WTC11 (cell line): Measurements from ENCODE around the gene ZBTB7B. TPM values are rescaled to one million over a fixed set of nuclear protein-coding genes. Genes with fewer than 3 reads are reported as not detected.

Experiments used
- ATF1 ChIP-seq: sonication (generic); formaldehyde crosslinking; IDR thresholded peaks from 2 replicates; pipeline ENCODE4 v1.8.1; 2023; ENCODE audit warnings: mild to moderate bottlenecking, moderate library complexity, missing genetic modification reagents
- CDX4 ChIP-seq: fragments of 250-450 bp; sonication (Bioruptor Pico); IDR thresholded peaks from 2 replicates; pipeline ENCODE4 v1.9.0; 2021; ENCODE audit warnings: moderate library complexity, mild to moderate bottlenecking, inconsistent platforms, borderline replicate concordance
- CREB1 ChIP-seq: sonication (generic); formaldehyde crosslinking; IDR thresholded peaks from 2 replicates; pipeline ENCODE4 v1.8.0; 2023; ENCODE audit warnings: mild to moderate bottlenecking, missing genetic modification reagents
- E2F1 ChIP-seq: sonication (generic); formaldehyde crosslinking; IDR thresholded peaks from 2 replicates; pipeline ENCODE4 v1.8.0; 2022; ENCODE audit warnings: mild to moderate bottlenecking, missing genetic modification reagents
- GRHL2 ChIP-seq: fragments of 250-450 bp; sonication (Bioruptor Pico); IDR thresholded peaks from 2 replicates; pipeline ENCODE4 v1.8.0; 2022; ENCODE audit warnings: mild to moderate bottlenecking, moderate library complexity; ENCODE audit not compliant: insufficient replicate concordance, severe bottlenecking
- GTF2I ChIP-seq: fragments of 250-450 bp; sonication (Bioruptor Pico); conservative IDR thresholded peaks from 2 replicates; pipeline ENCODE4 v1.4.0; 2021; ENCODE audit warnings: mild to moderate bottlenecking
- JAZF1 ChIP-seq: fragments of 250-450 bp; sonication (Bioruptor Pico); IDR thresholded peaks from 2 replicates; pipeline ENCODE4 v1.9.0; 2021; ENCODE audit warnings: moderate library complexity, mild to moderate bottlenecking, inconsistent platforms
- MAX ChIP-seq: sonication (generic); formaldehyde crosslinking; IDR thresholded peaks from 2 replicates; pipeline ENCODE4 v1.8.0; 2022; ENCODE audit warnings: mild to moderate bottlenecking, missing genetic modification reagents
- NFE2L1 ChIP-seq: sonication (generic); formaldehyde crosslinking; IDR thresholded peaks from 2 replicates; pipeline ENCODE4 v1.8.1; 2023; ENCODE audit warnings: missing genetic modification reagents
- OVOL2 ChIP-seq: fragments of 250-450 bp; sonication (Bioruptor Pico); IDR thresholded peaks from 2 replicates; pipeline ENCODE4 v1.9.0; 2021; ENCODE audit warnings: mild to moderate bottlenecking, borderline replicate concordance
- PRDM15 ChIP-seq: sonication (generic); formaldehyde crosslinking; IDR thresholded peaks from 2 replicates; pipeline ENCODE4 v1.8.0; 2022; ENCODE audit warnings: missing genetic modification reagents
- PREB ChIP-seq: sonication (generic); formaldehyde crosslinking; IDR thresholded peaks from 2 replicates; pipeline ENCODE4 v1.8.1; 2022; ENCODE audit warnings: mild to moderate bottlenecking, missing genetic modification reagents, moderate library complexity, borderline replicate concordance
- TEAD4 ChIP-seq: sonication (generic); formaldehyde crosslinking; IDR thresholded peaks from 2 replicates; pipeline ENCODE4 v1.8.0; 2022; ENCODE audit warnings: mild to moderate bottlenecking, missing genetic modification reagents
- ZBTB21 ChIP-seq: sonication (generic); formaldehyde crosslinking; IDR thresholded peaks from 2 replicates; pipeline ENCODE4 v1.8.1; 2023; ENCODE audit warnings: mild to moderate bottlenecking, missing genetic modification reagents, borderline replicate concordance
- ZBTB43 ChIP-seq: sonication (generic); formaldehyde crosslinking; IDR thresholded peaks from 2 replicates; pipeline ENCODE4 v1.8.1; 2023; ENCODE audit warnings: mild to moderate bottlenecking, missing genetic modification reagents
- ZNF219 ChIP-seq: sonication (generic); formaldehyde crosslinking; IDR thresholded peaks from 2 replicates; pipeline ENCODE4 v1.8.0; 2023; ENCODE audit warnings: missing genetic modification reagents, mild to moderate bottlenecking, borderline replicate concordance
- ZNF263 ChIP-seq: sonication (generic); formaldehyde crosslinking; IDR thresholded peaks from 2 replicates; pipeline ENCODE4 v1.8.1; 2022; ENCODE audit warnings: low read depth, mild to moderate bottlenecking, moderate library complexity, missing genetic modification reagents
- ZNF281 ChIP-seq: sonication (generic); formaldehyde crosslinking; IDR thresholded peaks from 2 replicates; pipeline ENCODE4 v1.8.0; 2023; ENCODE audit warnings: mild to moderate bottlenecking, missing genetic modification reagents
- ZNF423 ChIP-seq: fragments of 250-450 bp; sonication (Bioruptor Pico); IDR thresholded peaks from 2 replicates; pipeline ENCODE4 v2.1.2; 2022; ENCODE audit warnings: mild to moderate bottlenecking, moderate library complexity
- ZNF532 ChIP-seq: fragments of 250-450 bp; sonication (Bioruptor Pico); IDR thresholded peaks from 2 replicates; pipeline ENCODE4 v1.9.0; 2021; ENCODE audit warnings: mild to moderate bottlenecking, borderline replicate concordance
- total RNA-seq: library from RNA; stranded (reverse); gene quantifications from 3 replicates; pipeline ENCODE4 v1.2.3, GENCODE V29; 2021

Gene ZBTB7B
- total RNA-seq, 1 experiment from 2014 or later: 29.8 TPM

GRCh38 chr1:155017041-155017945 lies 14.7 kb downstream of the ZBTB7B start (continued):
- TF ChIP-seq ZNF532 (CRISPR knock-in tag) (peak; percentile 84; the same call in 1 of the 2 replicates), E2F1 (CRISPR knock-in tag) (0 out of 2 replicates have a peak, but pooled peaks have one; percentile 60), ZBTB21 (CRISPR knock-in tag) (peak; percentile 87), GTF2I (CRISPR knock-in tag) (no peak), ATF1 (no peak; the same call in 1 of the 2 replicates), ZBTB43 (peak; percentile 71; the same call in 1 of the 2 replicates), CREB1 (CRISPR knock-in tag) (peak; percentile 54; the same call in 1 of the 2 replicates), JAZF1 (CRISPR knock-in tag) (no peak), ZNF219 (CRISPR knock-in tag) (no peak), ZNF281 (CRISPR knock-in tag) (0 out of 2 replicates have a peak, but pooled peaks have one; percentile 82), OVOL2 (no peak), GRHL2 (no peak), NFE2L1 (CRISPR knock-in tag) (peak; percentile 89), PREB (no peak), TEAD4 (CRISPR knock-in tag) (no peak), CDX4 (CRISPR knock-in tag) (no peak), ZNF263 (CRISPR knock-in tag) (0 out of 2 replicates have a peak, but pooled peaks have one; percentile 8), PRDM15 (CRISPR knock-in tag) (no peak; the same call in 1 of the 2 replicates), MAX (peak; percentile 77), ZNF423 (CRISPR knock-in tag) (no peak)
